Right lobe of liver (tissue), 6 donors: ENCODE data around the gene FNIP2. TPM values are rescaled to one million over a fixed set of nuclear protein-coding genes. Genes with fewer than 3 reads are reported as not detected.

Source experiments
- ATAC-seq, 4 donors: fragments of 200-7000 bp; cut with Tn5 transposase; one replicate each; pipeline ENCODE4 v1.9.1; 2020; ENCODE audit warnings: mild to moderate bottlenecking in 4 of 4, moderate library complexity in 4 of 4
- DNase-seq, 3 donors: peaks; one replicate each; pipeline ENCODE4 v3.0.0-alpha.2; 2020
- H3K27ac ChIP-seq, 3 donors: fragments of 200-600 bp; one replicate each; pipeline ENCODE4 v1.8.0; 2022
- H3K27me3 ChIP-seq, 2 donors: fragments of 200-600 bp; one replicate each; pipeline ENCODE4 v1.8.0; 2022
- H3K36me3 ChIP-seq, 4 donors: fragments of 200-600 bp; sonication (generic) in 1 of 4; one replicate each; pipeline versions ENCODE4 v1.5.1 to v1.8.0; 2017 to 2022; ENCODE audit warnings: control low read depth in 1 of 4
- H3K4me1 ChIP-seq, 4 donors: fragments of 200-600 bp; sonication (generic) in 1 of 4; one replicate each; pipeline versions ENCODE4 v1.5.1 to v1.8.0; 2017 to 2022; ENCODE audit warnings: control low read depth in 1 of 4
- H3K4me3 ChIP-seq, 3 donors: fragments of 200-600 bp; one replicate each; pipeline ENCODE4 v1.8.0; 2022
- H3K9me3 ChIP-seq, 4 donors: fragments of 200-600 bp; sonication (generic) in 1 of 4; one replicate each; pipeline versions ENCODE4 v1.5.1 to v1.8.0; 2017 to 2022; ENCODE audit warnings: control low read depth in 1 of 4
- POLR2A ChIP-seq: fragments of 450-650 bp; IDR thresholded peaks from one replicate; pipeline ENCODE4 v1.6.1; 2017; ENCODE audit warnings: antibody characterized with exemption, mild to moderate bottlenecking
- WGBS: methylation state at CpG from one replicate; pipeline ENCODE4 v1.1.6; 2018; ENCODE audit warnings: low coverage, low lambda C conversion rate; ENCODE audit not compliant: insufficient coverage; ENCODE audit errors: missing lambda C conversion rate; 5-methylcytosine and 5-hydroxymethylcytosine counted together
- intact Hi-C, 2 donors: fragments of 100-400 bp; cut with DNase I; formaldehyde crosslinking; loops; one replicate each; pipeline versions ENCODE4 v1.11.2 to v1.14.1; 2022
- total RNA-seq, 6 experiments: library from RNA; depleted of rRNA in 2 of 6; stranded (reverse); fragments of >200 nt in 2 of 6; fragmentation: NEBNext Ultra II Directional in 3 of 6; extraction: Animal tissue kit (Norgen Biotek cat#: 25700) in 3 of 6; gene quantifications; one replicate each; pipeline versions ENCODE4 v1.1.0 to v1.2.4, GENCODE V29; 2016 to 2023
- TF ChIP-seq, protein P1 (sequence below), 4 donors: fragments of 200-600 bp in 3 of 4; fragments of 450-650 bp in 1 of 4; IDR thresholded peaks; one replicate each; pipeline versions ENCODE4 v1.5.1 to v1.8.0; 2016 to 2022; ENCODE audit warnings: antibody characterized with exemption in 4 of 4, mild to moderate bottlenecking in 2 of 4
- donor health status: DM: no; HTN: yes; CAD: no.
- donor health status: DM: no; HTN: no; CAD: no.
- donor health status: DM: no; HTN: no; CAD: no.
- donor health status: DM: no; HTN: yes; CAD: no.
- donor health status: DM: no; HTN: yes; CAD: no.

The FNIP2 gene
- total RNA-seq, 6 experiments from 2014 or later, result 34.2 to 67.4 (median 37.8) TPM

DNA sequence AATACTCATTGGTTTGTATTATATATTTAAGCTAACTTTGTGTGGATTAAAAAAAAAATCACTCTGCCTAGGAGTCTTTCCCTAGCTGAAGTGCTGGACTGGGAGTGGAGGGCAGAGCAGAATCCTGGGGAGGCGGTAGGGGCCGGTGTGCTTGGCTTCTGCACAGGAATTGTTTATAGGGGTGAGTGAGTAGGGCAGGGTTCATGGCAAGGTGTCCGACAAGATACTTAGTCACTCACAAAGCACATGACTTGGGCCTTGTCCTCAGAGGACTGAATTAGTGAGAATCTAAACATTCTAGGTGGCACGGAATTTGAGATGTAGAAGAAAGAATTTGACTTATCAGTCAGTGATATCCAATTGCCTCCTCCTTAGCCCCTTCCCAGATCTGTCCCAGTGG is 32.2 kb downstream of the FNIP2 start:
- Histone ChIP-seq H3K4me1 (peaks cover 2 to 67% (median 31%) of the 10 kb centered on the region in 4 donors), H3K36me3 (no peaks in the 10 kb centered on the region), H3K9me3 (no peaks in the 10 kb centered on the region), H3K4me3 (no peak overlapping the region), H3K27me3 (no peaks in the 10 kb centered on the region), H3K27ac (peak overlapping the region in 2 of 3 donors; percentile 49 to 70)
- DNase-seq (no peak), ATAC-seq (peak; percentile 34 to 69 (median 46))
- intact Hi-C loops, result no loop called here
- TF ChIP-seq, protein P1, sequence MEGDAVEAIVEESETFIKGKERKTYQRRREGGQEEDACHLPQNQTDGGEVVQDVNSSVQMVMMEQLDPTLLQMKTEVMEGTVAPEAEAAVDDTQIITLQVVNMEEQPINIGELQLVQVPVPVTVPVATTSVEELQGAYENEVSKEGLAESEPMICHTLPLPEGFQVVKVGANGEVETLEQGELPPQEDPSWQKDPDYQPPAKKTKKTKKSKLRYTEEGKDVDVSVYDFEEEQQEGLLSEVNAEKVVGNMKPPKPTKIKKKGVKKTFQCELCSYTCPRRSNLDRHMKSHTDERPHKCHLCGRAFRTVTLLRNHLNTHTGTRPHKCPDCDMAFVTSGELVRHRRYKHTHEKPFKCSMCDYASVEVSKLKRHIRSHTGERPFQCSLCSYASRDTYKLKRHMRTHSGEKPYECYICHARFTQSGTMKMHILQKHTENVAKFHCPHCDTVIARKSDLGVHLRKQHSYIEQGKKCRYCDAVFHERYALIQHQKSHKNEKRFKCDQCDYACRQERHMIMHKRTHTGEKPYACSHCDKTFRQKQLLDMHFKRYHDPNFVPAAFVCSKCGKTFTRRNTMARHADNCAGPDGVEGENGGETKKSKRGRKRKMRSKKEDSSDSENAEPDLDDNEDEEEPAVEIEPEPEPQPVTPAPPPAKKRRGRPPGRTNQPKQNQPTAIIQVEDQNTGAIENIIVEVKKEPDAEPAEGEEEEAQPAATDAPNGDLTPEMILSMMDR (IDR thresholded peaks at IDR 0.05), result no peak
- no peak for TF ChIP-seq POLR2A
- 32% methylated on average over 4 of the region's 4 CpGs for WGBS

GRCh38 chr4:158801677-158802076 is 32.9 kb downstream of the FNIP2 start:
- Histone ChIP-seq H3K27me3 (no peaks in the 10 kb centered on the region), H3K4me1 (peaks cover 1 to 63% (median 29%) of the 10 kb centered on the region in 4 donors), H3K4me3 (no peak overlapping the region), H3K36me3 (no peaks in the 10 kb centered on the region), H3K27ac (peak overlapping the region in 2 of 3 donors; percentile 49 to 70), H3K9me3 (no peaks in the 10 kb centered on the region)
- WGBS, result 74% methylated on average over 3 of the region's 3 CpGs
- intact Hi-C loops, result no loop called here
- ATAC-seq, result no peak
- TF ChIP-seq POLR2A, result no peak
- TF ChIP-seq, protein P1 (IDR thresholded peaks at IDR 0.05), result no peak
- no peak for DNase-seq

GRCh38 chr4:158802914-158803313 is 34.1 kb downstream of the FNIP2 start:
- intact Hi-C loops, result no loop called here
- peak overlapping the region in 1 of 3 donors; percentile 5 for H3K27ac ChIP-seq
- H3K9me3 ChIP-seq, result no peaks in the 10 kb centered on the region
- H3K36me3 ChIP-seq, result no peaks in the 10 kb centered on the region
- no peak overlapping the region for H3K4me3 ChIP-seq
- peaks cover 0 to 53% (median 19%) of the 10 kb centered on the region in 4 donors for H3K4me1 ChIP-seq
- no peak for TF ChIP-seq POLR2A
- TF ChIP-seq, protein P1 (IDR thresholded peaks at IDR 0.05), result no peak
- DNase-seq (no peak), ATAC-seq (peak in 3 of 4 donors; percentile 21 to 31 (median 27))
- 27% methylated on average over 1 of the region's 1 CpG for WGBS
- H3K27me3 ChIP-seq, result no peaks in the 10 kb centered on the region

- DNase-seq (no peak), ATAC-seq (peak in 3 of 4 donors; percentile 6 to 12 (median 8))
- no peak overlapping the region for H3K27ac ChIP-seq
- TF ChIP-seq POLR2A, result no peak
- TF ChIP-seq, protein P1 (IDR thresholded peaks at IDR 0.05), result no peak
- intact Hi-C loops, result no loop called here
- peaks cover 0 to 52% (median 12%) of the 10 kb centered on the region in 4 donors for H3K4me1 ChIP-seq
- H3K27me3 ChIP-seq, result no peaks in the 10 kb centered on the region
- H3K4me3 ChIP-seq, result no peak overlapping the region
- 75% methylated on average over 10 of the region's 10 CpGs for WGBS
- no peaks in the 10 kb centered on the region for H3K36me3 ChIP-seq
- no peaks in the 10 kb centered on the region for H3K9me3 ChIP-seq
Observed at GRCh38 chr4:158805635-158806471, 37.0 kb downstream of the FNIP2 start.
